GM15510 (cell line): ENCODE results near the gene RMDN2.

Source experiments
- POLR2A ChIP-seq: IDR thresholded peaks from 3 replicates; pipeline ENCODE4 v1.6.1; 2011; ENCODE audit warnings: borderline replicate concordance; ENCODE audit not compliant: insufficient read length; ENCODE audit errors: extremely low read depth

The RMDN2 gene

DNA sequence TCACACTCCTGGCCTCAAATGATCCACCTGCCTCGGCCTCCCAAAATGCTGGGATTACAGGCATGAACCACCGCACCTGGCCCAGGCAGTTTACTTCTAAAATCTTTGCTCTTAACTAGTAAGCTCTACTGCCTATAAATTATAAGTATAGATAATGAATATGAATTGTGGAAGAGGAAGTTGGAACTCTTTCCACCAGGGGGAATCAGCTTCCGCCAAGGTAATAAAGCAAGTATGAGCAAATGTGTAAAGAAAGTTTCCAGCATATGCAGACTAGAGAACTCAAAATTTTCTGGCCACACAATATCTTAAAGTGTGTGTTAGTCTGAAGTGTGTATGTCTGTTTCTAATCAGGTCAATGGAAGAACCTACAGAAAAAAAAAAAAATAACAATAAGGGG lies 68.1 kb downstream of the RMDN2 start:
- TF ChIP-seq POLR2A, result no peak

DNA sequence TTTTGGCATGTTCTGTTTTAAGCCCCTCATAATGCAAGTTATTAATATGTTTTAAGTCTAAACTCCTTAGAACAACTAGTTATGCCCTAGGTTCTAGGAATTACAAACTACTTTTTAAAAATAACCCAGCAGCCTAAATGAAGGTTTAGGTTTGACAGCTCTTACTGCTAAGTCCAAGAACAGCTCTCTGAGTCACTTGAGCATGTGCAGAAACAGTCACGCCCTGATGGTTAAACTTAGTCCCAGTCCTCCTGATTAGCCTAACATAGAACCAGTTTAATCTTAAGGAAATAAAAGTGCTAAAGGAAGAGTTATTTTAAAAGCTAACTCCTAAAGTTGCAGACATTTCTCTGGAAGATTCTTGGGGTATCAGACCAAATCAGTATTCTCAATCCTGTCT lies 72.5 kb downstream of the RMDN2 start:
- no peak for TF ChIP-seq POLR2A

DNA sequence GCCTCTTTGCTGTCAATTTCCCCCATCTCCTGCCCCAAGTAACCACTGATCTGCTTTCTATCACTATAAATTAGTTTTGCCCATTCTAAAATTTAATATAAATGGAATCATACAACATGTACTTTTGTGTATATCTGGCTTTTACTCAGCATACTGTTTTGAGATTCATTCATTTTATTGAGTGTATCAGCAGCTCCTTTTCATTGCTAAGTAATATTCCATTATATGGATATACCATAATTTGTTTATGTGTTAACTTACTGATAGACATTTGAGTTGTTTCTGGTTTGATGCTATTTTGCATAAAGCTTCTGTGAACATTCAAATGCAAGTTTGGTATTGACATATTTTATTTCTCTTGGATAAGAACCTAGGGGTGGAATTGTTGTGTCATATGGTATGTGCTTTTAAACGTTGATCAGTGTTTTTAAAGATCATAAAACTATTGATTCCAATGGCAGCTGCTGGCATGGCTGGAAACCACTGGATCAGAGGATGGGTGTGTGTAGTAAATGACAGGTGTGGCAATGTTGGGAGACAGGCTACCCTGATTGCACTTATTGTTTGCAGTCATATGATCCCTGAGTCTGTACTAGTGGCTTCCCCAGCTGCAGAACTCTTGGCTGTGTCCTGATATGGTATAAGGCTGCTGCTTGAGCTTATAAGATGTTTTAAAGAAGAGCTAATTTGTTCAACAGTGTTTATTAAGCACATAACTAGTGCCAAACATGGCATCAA lies 75.6 kb downstream of the RMDN2 start:
- no peak for TF ChIP-seq POLR2A

DNA sequence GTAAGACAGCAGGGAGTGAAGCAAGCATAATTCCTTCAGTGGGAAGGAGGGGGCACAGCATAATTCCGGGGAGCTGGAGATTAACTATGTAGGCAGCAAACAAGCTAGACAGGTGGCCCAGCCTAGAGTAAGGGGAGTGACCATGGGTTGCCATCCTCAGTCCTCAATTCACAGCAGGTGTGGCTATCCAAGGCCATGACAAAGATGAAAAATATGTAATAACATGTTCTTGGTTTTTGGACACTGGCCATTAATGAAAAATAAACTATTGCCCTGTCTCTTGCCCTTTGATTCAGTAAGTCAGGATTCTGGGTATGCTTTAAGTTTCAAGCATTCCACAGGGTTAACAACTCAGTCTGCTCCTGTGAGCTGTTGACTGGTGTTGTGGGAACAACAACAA lies 85.9 kb downstream of the RMDN2 start:
- no peak for TF ChIP-seq POLR2A

DNA sequence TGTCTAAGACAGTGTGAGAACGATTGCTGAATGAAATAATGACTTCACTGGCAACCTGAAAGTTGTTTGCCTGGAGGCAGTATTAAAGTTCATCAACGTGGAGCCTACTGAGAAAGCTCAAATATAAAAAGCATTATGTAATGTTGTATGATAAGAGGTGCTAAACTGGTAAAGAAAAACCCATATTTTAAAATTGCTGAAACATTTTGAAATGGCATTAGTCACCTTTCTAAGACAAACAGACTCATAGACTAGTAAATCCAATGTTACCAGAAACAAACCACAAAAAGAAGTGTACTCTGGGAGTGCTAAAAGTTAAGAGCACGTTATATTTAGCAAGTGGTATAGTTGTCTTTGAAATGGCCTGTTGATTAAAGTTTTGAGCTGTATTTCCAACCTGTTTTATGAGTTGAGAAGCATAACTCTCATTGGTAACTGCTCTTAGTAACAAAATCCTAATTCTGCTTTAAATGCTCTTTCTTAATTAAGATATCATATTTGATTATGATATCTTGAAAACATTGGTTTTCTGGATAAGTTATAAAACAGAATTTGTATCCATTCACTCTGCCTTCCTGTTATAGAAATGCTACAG lies 88.2 kb downstream of the RMDN2 start:
- TF ChIP-seq POLR2A, result no peak

DNA sequence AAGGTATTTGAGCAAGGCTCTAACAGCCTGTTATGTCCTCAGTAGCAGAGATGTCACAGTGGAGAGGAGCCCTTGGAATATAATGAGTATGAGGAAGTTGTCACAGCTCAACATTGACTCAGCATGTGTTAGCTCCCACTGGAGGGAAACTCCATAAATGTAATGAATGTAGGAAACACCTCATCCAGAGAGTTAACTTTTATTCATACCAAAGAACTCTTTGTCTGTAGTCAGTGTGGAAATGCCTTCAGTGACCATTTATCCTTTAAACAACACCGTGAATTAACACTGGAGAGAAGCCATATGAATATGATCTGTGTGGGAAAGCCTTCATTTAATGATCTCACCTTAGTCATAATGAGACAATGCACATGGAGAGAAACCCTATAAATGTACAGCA lies 91.1 kb downstream of the RMDN2 start:
- no peak for TF ChIP-seq POLR2A

DNA sequence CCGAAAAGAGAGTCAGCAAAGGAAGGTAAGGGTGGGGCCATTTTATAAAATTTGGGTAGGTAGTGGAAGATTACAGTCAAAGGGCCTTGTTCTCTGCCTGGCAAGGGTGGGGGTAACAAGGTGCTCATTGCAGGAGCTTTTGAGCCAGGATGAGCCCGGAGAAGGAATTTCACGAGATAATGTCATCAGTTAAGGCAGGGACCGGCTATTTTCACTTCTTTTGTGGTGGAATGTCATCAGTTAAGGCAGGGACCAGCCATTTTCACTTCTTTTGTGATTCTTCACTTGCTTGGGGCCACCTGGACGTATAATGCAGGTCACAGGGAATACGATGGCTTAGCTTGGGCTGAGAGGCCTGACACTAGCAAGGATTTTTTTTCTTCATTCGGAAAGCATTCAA lies 92.7 kb downstream of the RMDN2 start:
- TF ChIP-seq POLR2A, result no peak

DNA sequence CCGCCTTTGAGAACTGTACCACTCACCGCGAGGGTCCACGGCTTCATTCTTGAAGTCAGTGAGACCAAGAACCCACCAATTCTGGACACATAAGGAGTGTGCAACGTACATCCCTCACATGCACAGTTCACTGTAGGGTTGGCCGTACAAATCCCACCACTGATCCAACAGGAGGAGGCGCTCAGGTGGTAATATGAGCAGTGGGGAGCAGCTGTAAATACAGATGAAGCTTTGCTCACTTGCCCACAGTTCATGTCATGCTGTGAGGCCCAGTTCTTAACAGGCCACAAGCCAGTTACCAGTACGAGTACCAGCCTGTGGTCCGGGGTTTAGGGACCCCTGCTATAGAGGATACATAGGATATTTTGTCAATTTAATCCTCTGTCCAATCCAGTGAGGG lies 96.5 kb downstream of the RMDN2 start:
- TF ChIP-seq POLR2A, result no peak

DNA sequence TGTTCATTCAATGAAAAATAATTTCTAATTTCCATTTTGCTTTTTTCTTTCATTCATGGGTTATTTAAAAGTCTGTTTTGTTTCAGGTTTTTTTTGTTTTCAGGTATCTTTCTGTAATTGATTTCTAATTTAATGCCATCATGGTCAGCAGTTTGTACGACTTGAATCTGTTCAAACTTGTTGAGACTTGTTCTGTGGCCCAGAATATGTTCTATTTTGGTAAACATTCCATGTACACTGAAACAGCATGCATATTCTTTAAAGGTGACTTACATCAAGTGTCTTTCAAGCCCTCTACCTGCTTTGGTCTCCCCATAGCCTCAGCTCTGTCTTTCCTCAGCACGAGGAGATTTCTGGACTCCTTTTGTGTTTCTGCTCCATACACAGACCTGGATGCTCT lies 101.8 kb downstream of the RMDN2 start:
- TF ChIP-seq POLR2A, result no peak

DNA sequence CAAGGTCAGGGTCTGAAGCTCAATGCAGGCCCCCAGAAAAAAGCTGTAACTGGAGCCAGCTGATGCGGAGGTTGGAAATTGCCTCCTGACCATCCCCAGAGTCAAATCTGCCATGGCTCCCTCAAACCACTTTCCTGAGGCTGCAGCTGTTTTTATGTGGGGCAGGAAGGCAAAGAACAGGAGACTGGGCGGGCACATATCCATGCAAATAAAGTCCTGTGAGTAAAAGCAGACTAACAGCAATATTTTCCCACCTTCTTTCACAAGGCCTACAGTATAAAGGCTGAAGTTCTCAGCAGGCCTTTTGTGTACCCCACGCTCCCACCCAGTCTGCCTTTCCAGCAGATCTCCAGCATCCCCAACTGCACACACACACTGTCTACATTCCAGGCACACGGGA lies 103.7 kb downstream of the RMDN2 start:
- no peak for TF ChIP-seq POLR2A

DNA sequence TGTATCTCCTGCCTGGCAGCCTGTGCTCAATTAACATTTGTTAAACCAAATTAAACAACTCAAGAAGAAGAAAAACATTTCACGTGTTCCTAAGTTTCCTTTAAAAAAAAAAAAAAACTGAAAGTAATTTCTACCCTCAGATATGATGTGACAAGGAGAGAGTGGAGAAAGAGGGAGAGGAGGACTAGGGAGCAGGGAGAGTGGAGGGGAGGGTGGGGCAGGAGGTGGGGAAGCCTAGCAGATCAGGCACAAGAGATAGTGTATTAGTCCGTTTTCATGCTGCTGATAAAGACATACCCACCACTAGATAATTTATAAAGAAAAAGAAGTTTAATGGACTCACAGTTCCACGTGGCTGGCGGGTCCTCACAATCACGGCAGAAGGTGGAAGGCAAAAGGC lies 104.4 kb downstream of the RMDN2 start:
- no peak for TF ChIP-seq POLR2A

DNA sequence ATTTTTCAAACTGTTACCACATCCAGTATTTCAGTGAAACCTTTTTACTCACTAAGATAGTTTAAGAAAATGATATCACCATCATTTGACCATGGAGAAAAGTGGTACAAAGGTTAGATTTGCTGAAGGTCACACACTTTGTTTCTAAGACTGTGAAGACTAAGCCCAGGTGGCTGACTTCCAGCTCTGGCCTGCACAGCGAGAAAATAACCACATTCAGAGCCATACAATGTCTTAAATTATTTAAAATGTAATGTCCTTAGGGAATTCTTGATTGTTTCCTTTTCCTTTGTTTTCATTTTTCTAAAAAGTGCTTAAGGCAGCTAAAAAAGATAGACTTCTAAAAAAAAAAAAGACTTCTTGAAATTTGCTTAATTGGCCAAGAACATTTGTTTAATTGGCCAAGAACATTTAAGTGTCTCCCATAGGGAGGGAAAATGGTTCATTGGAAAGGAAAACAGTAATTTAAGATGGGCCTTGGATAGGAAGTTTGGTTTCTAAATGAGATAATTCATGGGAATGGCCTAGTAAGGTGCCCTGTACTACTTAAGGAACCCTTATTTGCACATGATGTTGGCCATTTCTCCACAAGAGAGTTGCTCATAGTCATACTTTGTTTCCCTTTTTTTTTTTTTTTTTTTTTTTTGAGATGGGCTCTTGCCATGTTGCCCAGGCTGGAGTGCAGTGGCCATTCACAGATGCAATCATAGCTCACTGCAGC lies 105.7 kb downstream of the RMDN2 start:
- TF ChIP-seq POLR2A, result no peak

DNA sequence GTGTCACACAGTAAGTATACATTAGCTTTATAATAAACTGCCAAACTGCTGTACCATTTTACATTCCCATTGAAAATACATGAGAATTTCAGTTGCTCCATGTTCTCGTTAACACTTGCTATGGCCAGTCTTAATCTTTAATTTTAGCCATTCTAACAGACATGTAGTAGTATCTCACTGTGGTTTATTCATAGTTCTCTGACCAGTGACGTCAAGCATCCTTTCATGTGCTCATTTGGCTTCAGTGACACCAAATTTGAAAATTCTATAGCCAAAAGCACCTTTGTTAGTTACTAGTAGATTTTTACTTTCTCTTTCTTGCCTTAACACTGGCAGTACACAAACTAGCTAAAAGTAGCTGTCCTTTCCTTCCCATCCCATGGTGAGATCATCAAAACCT lies 107.9 kb downstream of the RMDN2 start:
- no peak for TF ChIP-seq POLR2A

DNA sequence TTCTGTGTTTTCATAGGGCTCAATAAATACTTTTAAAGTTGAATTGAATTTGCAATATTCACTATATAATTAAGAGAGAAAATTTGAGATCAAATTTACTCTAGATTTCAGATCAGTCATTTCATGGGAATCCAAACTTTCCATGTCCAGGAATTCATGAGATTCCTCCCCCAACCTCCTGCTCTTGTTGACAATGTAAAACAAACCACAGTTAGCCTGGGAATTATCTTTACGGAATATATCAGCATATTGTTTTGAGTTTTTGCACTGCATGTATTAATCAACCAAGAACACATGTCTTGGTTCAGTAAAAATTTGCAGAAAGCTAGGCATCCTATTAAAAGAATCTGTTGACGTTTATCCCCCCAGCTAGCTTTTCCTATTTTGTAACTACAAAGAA lies 108.6 kb downstream of the RMDN2 start:
- TF ChIP-seq POLR2A, result no peak

DNA sequence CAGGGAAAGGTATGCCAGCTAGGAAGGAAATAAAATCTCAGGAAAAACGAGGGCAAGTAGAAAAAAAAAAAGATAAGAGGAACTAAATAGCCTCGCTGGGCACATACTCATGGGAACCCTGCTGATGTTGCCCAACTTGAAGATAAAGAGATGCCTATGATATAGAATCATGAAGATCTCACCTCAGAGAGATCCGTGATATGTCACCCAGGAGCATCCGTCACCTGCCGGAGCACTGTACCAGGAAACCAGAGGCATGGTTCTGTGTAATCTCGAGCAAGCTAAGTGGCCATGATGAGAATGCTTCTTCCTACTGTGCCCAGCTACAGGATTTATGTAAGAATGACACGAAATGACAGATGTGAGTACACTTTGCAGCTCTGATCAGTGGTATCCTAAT lies 110.9 kb downstream of the RMDN2 start:
- no peak for TF ChIP-seq POLR2A

DNA sequence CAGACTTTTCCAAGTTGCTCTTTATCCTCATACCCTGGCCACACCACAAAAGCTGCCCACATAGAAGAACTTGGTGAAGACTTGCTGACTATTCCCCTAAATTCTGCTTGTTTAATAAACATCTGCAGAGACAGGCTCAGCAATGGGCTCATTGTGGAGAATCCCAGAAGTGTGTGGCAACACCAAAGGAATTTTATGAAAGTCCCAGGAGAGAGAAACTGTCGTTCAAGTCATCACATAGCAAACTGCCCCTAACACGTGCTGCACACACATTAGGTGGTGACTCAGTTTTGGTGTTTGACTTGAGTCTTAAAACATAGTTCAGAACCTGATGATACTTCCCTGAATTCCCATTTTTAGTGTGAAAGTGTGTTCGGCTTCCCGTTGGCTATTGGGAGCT lies 112.2 kb downstream of the RMDN2 start:
- TF ChIP-seq POLR2A, result no peak
